HepG2 (cell line): Measurements from ENCODE around the gene CTBP1. TPM values are rescaled to one million over a fixed set of nuclear protein-coding genes. Genes with fewer than 3 reads are reported as not detected.
A peak's percentile ranks its signal among the peaks of the same experiment; 100 is the strongest.

ENCODE experiments used
- ASH2L ChIP-seq: fragments of 300-600, 200-600 bp; sonication (generic); IDR thresholded peaks from 2 replicates; pipeline ENCODE4 v1.7.0; 2017; ENCODE audit warnings: low read depth, mild to moderate bottlenecking, moderate library complexity, mixed read lengths, low read length; ENCODE audit not compliant: insufficient read length
- CAMTA2 ChIP-seq: sonication (generic); formaldehyde crosslinking; IDR thresholded peaks from 2 replicates; pipeline ENCODE4 v1.4.0; 2020; ENCODE audit warnings: mild to moderate bottlenecking, missing genetic modification reagents, borderline replicate concordance
- CBX2 ChIP-seq, 2 experiments: fragments of 200-600 bp in 1 of 2; sonication (generic); formaldehyde crosslinking in 1 of 2; IDR thresholded peaks; 2 replicates each; pipeline versions ENCODE4 v1.7.0 to v1.8.1; 2018 to 2022; ENCODE audit warnings: low read depth in 2 of 2, low read length in 1 of 2, mild to moderate bottlenecking in 1 of 2, missing genetic modification reagents in 1 of 2
- DR1 ChIP-seq: sonication (generic); formaldehyde crosslinking; IDR thresholded peaks from 2 replicates; pipeline ENCODE4 v1.8.0; 2021; ENCODE audit warnings: mild to moderate bottlenecking, missing genetic modification reagents, inconsistent platforms
- HNRNPL ChIP-seq: fragments of 200-400 bp; formaldehyde crosslinking; IDR thresholded peaks from 2 replicates; pipeline ENCODE4 v1.6.1; 2017; ENCODE audit warnings: mild to moderate bottlenecking, low read depth, low read length
- HOXA3 ChIP-seq: sonication (generic); formaldehyde crosslinking; IDR thresholded peaks from 2 replicates; pipeline ENCODE4 v1.5.0; 2020; ENCODE audit warnings: missing genetic modification reagents
- MAFF ChIP-seq: IDR thresholded peaks from 2 replicates; pipeline ENCODE4 v1.6.1; 2011; ENCODE audit warnings: low read depth, low read length, improper control_type of control experiment
- MAFK ChIP-seq, 2 experiments: IDR thresholded peaks in 1 of 2; conservative IDR thresholded peaks in 1 of 2; 2 replicates each; pipeline ENCODE4 v1.6.1; 2011; ENCODE audit warnings: improper control_type of control experiment in 2 of 2, low read length in 2 of 2
- MIXL1 ChIP-seq: IDR thresholded peaks from 2 replicates; pipeline ENCODE4 v1.6.1; 2016
- NBN ChIP-seq: fragments of 450-650 bp; conservative IDR thresholded peaks from 2 replicates; pipeline ENCODE4 v1.6.1; 2017
- NR2F6 ChIP-seq, 2 experiments: IDR thresholded peaks; 2 replicates each; pipeline ENCODE4 v1.6.1; 2016; ENCODE audit warnings: antibody characterized with exemption in 1 of 2, mild to moderate bottlenecking in 1 of 2
- NRL ChIP-seq: sonication (generic); formaldehyde crosslinking; IDR thresholded peaks from 2 replicates; pipeline ENCODE4 v1.5.0; 2020; ENCODE audit warnings: missing genetic modification reagents, mild to moderate bottlenecking, moderate library complexity, borderline replicate concordance
- PATZ1 ChIP-seq: sonication (generic); formaldehyde crosslinking; IDR thresholded peaks from 2 replicates; pipeline ENCODE4 v1.4.0; 2020; ENCODE audit warnings: missing genetic modification reagents
- SMYD3 ChIP-seq: sonication (generic); formaldehyde crosslinking; IDR thresholded peaks from 2 replicates; pipeline ENCODE4 v1.8.1; 2023; ENCODE audit warnings: mild to moderate bottlenecking, missing genetic modification reagents
- STAG1 ChIP-seq: sonication (generic); formaldehyde crosslinking; IDR thresholded peaks from 2 replicates; pipeline ENCODE4 v1.4.0; 2020; ENCODE audit warnings: missing genetic modification reagents
- TCF12 ChIP-seq, 2 experiments: fragments of 450-650 bp in 1 of 2; sonication (generic) in 1 of 2; formaldehyde crosslinking in 1 of 2; IDR thresholded peaks; 2 replicates each; pipeline versions ENCODE4 v1.6.1 to v1.8.0; 2017 to 2022; ENCODE audit warnings: antibody characterized with exemption in 1 of 2, mild to moderate bottlenecking in 1 of 2, missing genetic modification reagents in 1 of 2, moderate library complexity in 1 of 2
- TIGD3 ChIP-seq: sonication (generic); formaldehyde crosslinking; IDR thresholded peaks from 2 replicates; pipeline ENCODE4 v1.5.1; 2020; ENCODE audit warnings: mild to moderate bottlenecking, missing genetic modification reagents, borderline replicate concordance
- ZFP36 ChIP-seq: fragments of 150-350 bp; IDR thresholded peaks from 2 replicates; pipeline ENCODE4 v1.6.1; 2018; ENCODE audit warnings: borderline replicate concordance, low read length, low read depth; ENCODE audit not compliant: partially characterized antibody
- ZNF10 ChIP-seq: sonication (generic); formaldehyde crosslinking; IDR thresholded peaks from 2 replicates; pipeline ENCODE4 v1.4.0; 2020; ENCODE audit warnings: mild to moderate bottlenecking, low read depth, missing genetic modification reagents, borderline replicate concordance
- ZNF30 ChIP-seq: sonication (generic); formaldehyde crosslinking; IDR thresholded peaks from 2 replicates; pipeline ENCODE4 v1.5.0; 2020; ENCODE audit warnings: mild to moderate bottlenecking, missing genetic modification reagents
- ZNF891 ChIP-seq: sonication (generic); formaldehyde crosslinking; IDR thresholded peaks from 2 replicates; pipeline ENCODE4 v1.5.0; 2020; ENCODE audit warnings: mild to moderate bottlenecking, missing genetic modification reagents
- polyA plus RNA-seq, 8 experiments: library from polyadenylated mRNA; depleted of rRNA in 3 of 8; stranded (reverse) in 7 of 8; unstranded in 1 of 8; fragments of >200 nt; fragmentation: Illumina TruSeq in 4 of 8; extraction: Trizol in 4 of 8; gene quantifications; 2 replicates each; pipeline versions ENCODE4 v1.2.1 to v1.2.3, GENCODE V29; 2011 to 2016; ENCODE audit warnings: low read depth in 4 of 8, missing spikeins in 1 of 8, mixed read lengths in 1 of 8; ENCODE audit not compliant: insufficient read depth in 1 of 8
- total RNA-seq, 5 experiments: library from RNA; depleted of rRNA; stranded (reverse); fragments of >200 nt; fragmentation: Illumina TruSeq; extraction: Trizol; gene quantifications; 2 replicates each; pipeline ENCODE4 v1.2.3, GENCODE V29; 2016; ENCODE audit warnings: low read depth in 1 of 5
- TF ChIP-seq, protein P1 (sequence below): IDR thresholded peaks from 2 replicates; pipeline ENCODE4 v1.6.1; 2016

The CTBP1 gene
- total and polyA plus RNA-seq, 2 of the 13 experiments (the other 11 are each of a cell fraction or from before 2014, with no cell fraction given) = 78.5 to 112 TPM

GRCh38 chr4:1277667-1278665, 29.0 kb upstream of the CTBP1 start (continued):
- TF ChIP-seq, protein P1, sequence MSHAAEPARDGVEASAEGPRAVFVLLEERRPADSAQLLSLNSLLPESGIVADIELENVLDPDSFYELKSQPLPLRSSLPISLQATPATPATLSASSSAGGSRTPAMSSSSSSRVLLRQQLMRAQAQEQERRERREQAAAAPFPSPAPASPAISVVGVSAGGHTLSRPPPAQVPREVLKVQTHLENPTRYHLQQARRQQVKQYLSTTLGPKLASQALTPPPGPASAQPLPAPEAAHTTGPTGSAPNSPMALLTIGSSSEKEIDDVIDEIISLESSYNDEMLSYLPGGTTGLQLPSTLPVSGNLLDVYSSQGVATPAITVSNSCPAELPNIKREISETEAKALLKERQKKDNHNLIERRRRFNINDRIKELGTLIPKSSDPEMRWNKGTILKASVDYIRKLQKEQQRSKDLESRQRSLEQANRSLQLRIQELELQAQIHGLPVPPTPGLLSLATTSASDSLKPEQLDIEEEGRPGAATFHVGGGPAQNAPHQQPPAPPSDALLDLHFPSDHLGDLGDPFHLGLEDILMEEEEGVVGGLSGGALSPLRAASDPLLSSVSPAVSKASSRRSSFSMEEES (CRISPR knock-in tag) = 0 out of 2 replicates have a peak, but pooled peaks have one; percentile 20
- TF ChIP-seq SMYD3 (CRISPR knock-in tag) = no peak
- TF ChIP-seq ZFP36 = no peak
- no peak for TF ChIP-seq NRL (CRISPR knock-in tag)
- TF ChIP-seq CAMTA2 (CRISPR knock-in tag) = no peak
- no peak for TF ChIP-seq DR1 (CRISPR knock-in tag)
- no peak for TF ChIP-seq HNRNPL
- no peak for TF ChIP-seq PATZ1 (CRISPR knock-in tag)
- TF ChIP-seq MAFK (conservative IDR thresholded peaks at IDR 0.05 in 1 of 2, IDR thresholded peaks at IDR 0.05 in 1 of 2; ENCODE audit: low read length in 2 of 2) = peak; percentile 85 to 94
- no peak for TF ChIP-seq CBX2 (IDR thresholded peaks at IDR 0.05; ENCODE audit: low read depth, low read length)
- TF ChIP-seq CBX2 (CRISPR knock-in tag; IDR thresholded peaks at IDR 0.05; ENCODE audit: low read depth) = no peak
- TF ChIP-seq NBN = no peak
- TF ChIP-seq ZNF10 = no peak
- TF ChIP-seq ZNF30 (CRISPR knock-in tag) = no peak
- no peak for TF ChIP-seq TIGD3 (CRISPR knock-in tag)
- TF ChIP-seq ZNF891 (CRISPR knock-in tag) = no peak
- TF ChIP-seq MIXL1 = no peak
- no peak for TF ChIP-seq HOXA3
- TF ChIP-seq TCF12 (IDR thresholded peaks at IDR 0.05) = no peak
- no peak for TF ChIP-seq TCF12 (CRISPR knock-in tag; IDR thresholded peaks at IDR 0.05)
- peak; percentile 42 for TF ChIP-seq STAG1
- no peak for TF ChIP-seq NR2F6 (IDR thresholded peaks at IDR 0.05)
- TF ChIP-seq NR2F6 (CRISPR knock-in tag; IDR thresholded peaks at IDR 0.05) = no peak
- no peak for TF ChIP-seq ASH2L
- TF ChIP-seq MAFF = peak; percentile 91
